HG02870 (cell line): ENCODE measurements around the gene DENND1A.
A peak's percentile ranks its signal among the peaks of the same experiment; 100 is the strongest.

Source experiments
- ATAC-seq: cut with Tn5 transposase; IDR thresholded peaks from one replicate; pipeline ENCODE4 v1.9.1; 2021; ENCODE audit warnings: mild to moderate bottlenecking, moderate library complexity; ENCODE audit not compliant: unreplicated experiment

Gene DENND1A

DNA sequence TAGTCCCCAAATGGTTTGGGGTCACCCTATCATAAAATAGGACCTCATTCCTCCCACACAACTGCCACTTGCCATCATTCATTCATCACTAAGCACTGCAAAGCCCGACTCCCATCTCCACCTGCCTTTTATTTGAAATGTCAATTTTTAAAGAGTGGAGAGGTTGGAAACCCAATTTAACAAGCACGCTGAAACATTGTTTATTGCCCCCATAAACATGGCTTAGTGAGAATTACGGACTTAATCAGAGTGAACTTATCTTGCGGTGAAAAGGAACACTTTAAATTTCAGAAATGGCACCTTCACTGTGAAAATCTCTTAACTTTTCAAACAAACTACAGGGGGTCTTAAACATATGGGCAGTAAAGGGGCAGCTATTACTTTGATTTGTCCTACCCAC lies 332.9 kb downstream of the DENND1A start:
- ATAC-seq: no peak

DNA sequence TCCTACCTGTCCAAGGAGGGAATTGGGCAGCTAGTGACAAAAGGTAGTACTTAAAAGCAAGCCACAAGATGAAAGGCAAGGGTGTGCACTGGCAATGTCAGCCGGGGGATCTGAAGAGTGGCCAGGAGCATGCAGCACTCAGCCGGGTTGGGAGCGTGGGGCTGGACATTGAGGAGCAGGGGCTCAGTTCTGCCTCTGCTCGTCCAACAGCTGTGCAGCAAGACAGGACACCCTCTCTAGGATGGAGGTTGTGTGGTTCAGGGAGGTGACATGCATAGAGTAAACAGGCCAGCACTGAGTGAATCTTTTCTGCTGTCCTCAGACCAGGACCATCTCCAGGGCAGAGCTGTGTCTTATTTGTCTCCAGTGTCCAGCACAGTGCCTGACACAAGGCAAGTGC lies 338.6 kb downstream of the DENND1A start:
- ATAC-seq: no peak

- no peak for ATAC-seq
Observed at GRCh38 chr9:123590499-123590898, 339.4 kb downstream of the DENND1A start.

- no peak for ATAC-seq
Observed at GRCh38 chr9:123589361-123590239, 340.3 kb downstream of the DENND1A start.

- no peak for ATAC-seq
Observed at GRCh38 chr9:123586275-123586674, 343.7 kb downstream of the DENND1A start.

- no peak for ATAC-seq
Observed at GRCh38 chr9:123584202-123585176, 345.4 kb downstream of the DENND1A start.

- no peak for ATAC-seq
Observed at GRCh38 chr9:123583646-123584045, 346.3 kb downstream of the DENND1A start.

DNA sequence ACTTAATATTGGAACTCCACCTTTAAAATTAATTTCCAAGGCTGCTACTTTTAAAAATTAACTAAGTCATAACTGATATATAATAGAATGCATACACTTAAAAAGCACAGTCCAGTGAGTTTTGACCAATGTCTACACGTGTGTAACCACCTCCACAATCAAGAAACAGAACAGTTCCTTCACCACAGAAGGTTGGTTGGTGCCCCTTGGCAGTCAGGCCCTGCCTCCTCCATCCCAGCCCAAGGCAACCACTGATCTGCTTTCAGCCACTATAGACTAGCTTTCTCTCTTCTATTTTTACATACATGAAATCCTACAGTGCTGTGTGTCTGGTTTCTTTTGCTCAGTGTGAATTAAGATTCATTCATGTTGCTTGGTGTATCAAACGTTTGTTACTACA lies 358.7 kb downstream of the DENND1A start:
- ATAC-seq: no peak

DNA sequence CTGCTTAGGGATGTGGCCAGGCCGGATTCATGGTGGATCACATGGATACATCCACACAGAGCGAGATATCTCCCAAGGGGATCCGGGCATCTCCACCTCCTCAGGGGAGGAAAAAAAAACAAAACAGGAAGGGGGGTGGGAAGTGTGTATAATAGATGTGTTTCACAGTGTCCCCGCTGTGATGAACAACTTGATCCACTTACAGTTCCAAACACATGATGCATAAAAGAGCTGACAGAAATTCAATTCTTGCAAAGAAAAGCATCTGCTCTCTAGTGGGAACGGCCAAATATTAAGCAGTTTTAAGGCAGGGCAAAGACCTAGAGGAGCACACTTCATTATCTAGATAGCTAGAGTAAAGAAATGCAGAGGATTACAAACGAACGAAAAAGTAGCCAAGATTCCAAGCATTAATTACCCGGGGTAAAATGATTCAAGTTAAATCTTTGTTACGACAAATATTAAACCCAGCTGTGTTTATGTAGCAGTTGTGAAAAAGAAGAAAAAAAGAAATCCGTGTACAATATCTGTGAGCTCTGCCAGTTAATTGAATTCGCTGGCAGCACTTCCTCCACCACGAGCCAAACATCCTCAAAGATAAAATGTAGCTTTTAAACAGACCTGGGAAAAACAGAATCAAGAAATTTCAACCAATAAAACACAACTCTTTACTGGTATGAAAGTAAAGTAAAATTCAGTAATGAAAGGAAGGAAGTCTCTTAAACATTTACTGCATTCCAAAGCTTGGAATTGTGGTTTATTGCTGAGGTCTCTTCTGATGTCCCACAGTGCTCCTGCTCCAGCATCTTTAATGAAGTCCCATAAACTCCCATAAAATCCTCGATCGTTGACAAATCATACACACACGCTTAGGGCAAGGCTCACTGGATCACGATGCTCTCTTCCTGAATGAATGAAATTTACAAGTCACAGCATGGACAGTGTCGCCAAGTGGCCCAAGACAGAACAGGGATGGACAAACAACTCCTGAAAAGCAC lies 360.9 kb downstream of the DENND1A start:
- ATAC-seq: no peak

DNA sequence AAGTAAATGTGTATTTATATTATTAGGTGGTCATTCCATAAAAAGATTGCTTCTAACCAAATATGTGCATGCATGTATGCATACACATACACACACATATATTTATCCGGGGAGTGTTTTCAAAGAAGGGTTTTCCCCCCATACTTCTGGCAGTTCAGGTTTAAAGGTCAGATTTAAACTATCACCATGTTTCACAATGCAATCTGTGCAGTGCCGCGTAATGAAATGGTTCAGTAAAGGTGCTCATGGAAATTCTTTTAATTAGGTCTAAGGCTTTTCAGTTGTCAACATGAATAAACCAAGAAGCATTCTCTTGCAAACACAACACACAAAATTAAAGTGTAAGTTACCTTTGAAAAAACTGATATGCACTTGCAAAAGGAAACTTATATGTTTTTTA lies 362.9 kb downstream of the DENND1A start:
- no peak for ATAC-seq

DNA sequence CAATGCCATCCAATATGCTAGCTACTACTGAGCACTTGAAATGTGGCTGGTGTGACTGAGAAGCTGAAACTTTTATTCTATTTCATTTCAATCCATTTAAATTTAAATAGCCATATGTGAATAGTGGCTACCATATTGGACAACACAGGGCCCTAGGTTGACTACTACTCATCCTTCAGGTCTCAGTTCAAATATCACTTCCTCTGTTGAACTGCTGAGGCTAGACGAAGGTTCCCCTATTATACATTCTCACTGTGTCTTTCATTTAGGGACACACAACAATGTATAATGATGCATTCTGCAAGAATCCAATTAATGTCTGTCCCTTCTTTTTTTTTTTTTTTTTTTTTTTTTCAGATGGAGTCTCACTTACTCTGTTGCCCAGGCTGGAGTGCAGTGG lies 365.3 kb downstream of the DENND1A start:
- ATAC-seq: no peak

GRCh38 chr9:123562844-123563346 lies 367.0 kb downstream of the DENND1A start:
- ATAC-seq: peak; percentile 92

DNA sequence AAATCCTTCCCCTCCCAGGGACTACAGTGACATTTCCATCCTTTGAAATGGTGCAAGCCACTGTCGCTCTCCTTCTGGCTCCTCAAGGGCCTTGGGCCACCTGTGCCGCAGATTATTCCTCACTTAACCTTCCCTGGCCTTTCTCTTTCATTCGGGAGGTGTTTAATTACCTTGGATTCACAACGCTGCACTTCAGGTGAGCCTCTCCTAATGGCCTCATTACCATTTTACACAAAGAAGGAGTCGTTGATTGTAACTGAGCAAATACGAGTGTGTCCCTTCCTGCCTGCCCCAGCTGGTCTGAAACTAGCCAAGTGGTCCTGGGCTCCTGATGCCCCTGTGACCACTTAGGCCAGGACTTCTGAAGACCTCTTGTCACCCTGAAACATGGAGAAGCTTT lies 368.9 kb downstream of the DENND1A start:
- ATAC-seq: no peak

DNA sequence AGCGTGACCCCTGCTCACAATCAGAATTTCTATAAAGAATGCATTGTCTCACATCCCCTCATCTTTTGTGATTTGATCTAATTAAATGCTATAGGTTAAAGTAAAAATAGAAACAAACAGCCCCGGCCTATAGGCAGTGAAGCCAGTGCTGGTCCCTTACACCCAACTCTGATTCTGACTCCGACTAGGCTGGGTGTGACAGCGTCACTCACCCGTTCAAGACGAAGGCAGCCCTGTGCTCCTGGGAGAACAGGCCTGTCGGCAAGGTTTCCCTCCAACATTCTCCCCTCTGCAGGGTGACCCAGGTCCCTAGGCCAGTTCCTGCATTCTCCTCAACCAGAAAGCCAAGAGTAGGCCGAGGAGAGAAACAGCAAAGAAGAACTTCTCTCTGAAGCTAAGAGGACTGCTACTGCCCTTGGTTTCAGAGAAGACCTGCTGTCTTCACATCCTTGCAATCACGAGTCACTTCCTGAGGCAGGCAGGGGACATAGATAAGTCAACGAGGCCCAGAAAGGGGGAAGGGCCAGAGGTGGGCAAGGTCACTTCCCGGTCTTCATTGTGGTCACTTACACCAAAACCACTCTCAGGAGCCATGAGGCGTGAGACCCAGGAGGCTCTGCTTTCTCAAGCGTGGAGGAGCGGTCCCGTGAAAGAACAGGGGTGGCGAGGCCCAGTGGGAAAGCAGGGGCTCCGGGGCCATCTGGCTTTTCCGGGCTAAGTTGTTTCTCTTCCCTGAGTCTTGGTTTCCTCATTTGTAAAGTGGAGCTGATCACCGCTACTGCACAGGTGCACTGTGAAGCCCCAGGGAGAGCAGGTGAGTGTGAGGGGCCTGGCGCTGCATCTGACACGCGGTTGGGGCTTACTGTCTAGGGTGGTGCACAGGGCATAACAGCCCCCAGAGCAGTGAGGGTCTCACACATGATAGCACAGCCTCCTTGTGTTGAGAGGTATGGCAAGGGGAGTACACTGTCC lies 373.2 kb downstream of the DENND1A start:
- no peak for ATAC-seq

GRCh38 chr9:123555646-123556045 lies 374.3 kb downstream of the DENND1A start:
- ATAC-seq: no peak

GRCh38 chr9:123552530-123552929 lies 377.4 kb downstream of the DENND1A start:
- no peak for ATAC-seq

GRCh38 chr9:123551734-123552133 lies 378.2 kb downstream of the DENND1A start:
- no peak for ATAC-seq

- ATAC-seq: no peak
Observed at GRCh38 chr9:123550797-123551196, 379.1 kb downstream of the DENND1A start.

- no peak for ATAC-seq
Observed at GRCh38 chr9:123550012-123550411, 379.9 kb downstream of the DENND1A start.
